ENCODE results near the gene KRTAP2-3. TPM values are rescaled to one million over a fixed set of nuclear protein-coding genes. Genes with fewer than 3 reads are reported as not detected.

Gene KRTAP2-3
- total RNA-seq, 2 experiments from 2014 or later, result not detected

- BruUV-seq (replicated peaks), result no TSS peak
- Histone ChIP-seq H3K27ac (ENCODE audit: low read depth, low read length, poor library complexity, severe bottlenecking) (no peak overlapping the region), H3K9me2 (ENCODE audit: insufficient read depth, low read length) (no peaks in the 10 kb centered on the region), H3K4me2 (ENCODE audit: low read length) (no peak overlapping the region), H2AFZ (ENCODE audit: low read length) (no peak overlapping the region), H4K20me1 (ENCODE audit: insufficient read depth, low read length) (no peaks in the 10 kb centered on the region), H3K4me1 (ENCODE audit: insufficient read depth, low read length, poor library complexity, severe bottlenecking) (no peaks in the 10 kb centered on the region), H3K79me2 (ENCODE audit: insufficient read depth, low read depth, low read length) (no peaks in the 10 kb centered on the region), H3K9me3 (ENCODE audit: low read length) (no peaks in the 10 kb centered on the region), H3K4me3 (ENCODE audit: low read depth, low read length, poor library complexity, severe bottlenecking) (no peak overlapping the region), H3K36me3 (ENCODE audit: insufficient read depth, low read length) (no peaks in the 10 kb centered on the region)
- POLR2A ChIA-PET, result no interaction called here
- intact Hi-C loops (cut with micrococcal nuclease; ENCODE audit: unreplicated experiment), result no loop called here
- CTCF ChIA-PET (ENCODE audit: unreplicated experiment), result no interaction called here
- no peak for TF ChIP-seq CTCF (conservative IDR thresholded peaks at IDR 0.05; ENCODE audit: low read length)
- TF ChIP-seq EZH2phosphoT487 (IDR thresholded peaks at IDR 0.05; ENCODE audit: borderline replicate concordance, low read depth, low read length), result no peak
- DNase-seq (ENCODE audit: low spot score), result no peak
These were observed 44.5 kb downstream of the KRTAP2-3 start for GRCh38 chr17:41015454-41015853.

GRCh38 chr17:41013606-41014005, 46.3 kb downstream of the KRTAP2-3 start:
- intact Hi-C loops (cut with micrococcal nuclease; ENCODE audit: unreplicated experiment), result no loop called here
- TF ChIP-seq CTCF (conservative IDR thresholded peaks at IDR 0.05; ENCODE audit: low read length) (no peak), EZH2phosphoT487 (IDR thresholded peaks at IDR 0.05; ENCODE audit: borderline replicate concordance, low read depth, low read length) (no peak)
- POLR2A ChIA-PET, result no interaction called here
- Histone ChIP-seq H3K9me2 (ENCODE audit: insufficient read depth, low read length) (no peaks in the 10 kb centered on the region), H3K4me1 (ENCODE audit: insufficient read depth, low read length, poor library complexity, severe bottlenecking) (no peaks in the 10 kb centered on the region), H3K4me2 (ENCODE audit: low read length) (no peak overlapping the region), H3K4me3 (ENCODE audit: low read depth, low read length, poor library complexity, severe bottlenecking) (no peak overlapping the region), H3K9me3 (ENCODE audit: low read length) (no peaks in the 10 kb centered on the region), H4K20me1 (ENCODE audit: insufficient read depth, low read length) (no peaks in the 10 kb centered on the region), H3K36me3 (ENCODE audit: insufficient read depth, low read length) (no peaks in the 10 kb centered on the region), H3K79me2 (ENCODE audit: insufficient read depth, low read depth, low read length) (no peaks in the 10 kb centered on the region), H3K27ac (ENCODE audit: low read depth, low read length, poor library complexity, severe bottlenecking) (no peak overlapping the region), H2AFZ (ENCODE audit: low read length) (no peak overlapping the region)
- BruUV-seq (replicated peaks), result no TSS peak
- CTCF ChIA-PET (ENCODE audit: unreplicated experiment), result no interaction called here
- no peak for DNase-seq (ENCODE audit: low spot score)

GRCh38 chr17:41013181-41013580, 46.7 kb downstream of the KRTAP2-3 start:
- Histone ChIP-seq H3K9me2 (ENCODE audit: insufficient read depth, low read length) (no peaks in the 10 kb centered on the region), H2AFZ (ENCODE audit: low read length) (no peak overlapping the region), H3K4me1 (ENCODE audit: insufficient read depth, low read length, poor library complexity, severe bottlenecking) (no peaks in the 10 kb centered on the region), H3K27ac (ENCODE audit: low read depth, low read length, poor library complexity, severe bottlenecking) (no peak overlapping the region), H3K4me2 (ENCODE audit: low read length) (no peak overlapping the region), H3K36me3 (ENCODE audit: insufficient read depth, low read length) (no peaks in the 10 kb centered on the region), H4K20me1 (ENCODE audit: insufficient read depth, low read length) (no peaks in the 10 kb centered on the region), H3K79me2 (ENCODE audit: insufficient read depth, low read depth, low read length) (no peaks in the 10 kb centered on the region), H3K4me3 (ENCODE audit: low read depth, low read length, poor library complexity, severe bottlenecking) (no peak overlapping the region), H3K9me3 (ENCODE audit: low read length) (no peaks in the 10 kb centered on the region)
- POLR2A ChIA-PET, result no interaction called here
- DNase-seq (ENCODE audit: low spot score), result no peak
- CTCF ChIA-PET (ENCODE audit: unreplicated experiment), result no interaction called here
- intact Hi-C loops (cut with micrococcal nuclease; ENCODE audit: unreplicated experiment), result no loop called here
- no TSS peak for BruUV-seq (replicated peaks)
- no peak for TF ChIP-seq EZH2phosphoT487 (IDR thresholded peaks at IDR 0.05; ENCODE audit: borderline replicate concordance, low read depth, low read length)

All from OCI-LY7 (cell line).